GM19238 (cell line): ENCODE results near the gene RGL3.
A peak's percentile ranks its signal among the peaks of the same experiment; 100 is the strongest.
"Not testable (repeated sequence)": the region's sequence is repeated elsewhere in the genome, so short reads cannot be mapped to it uniquely, and the experiment has no call there.

Experiments used
- DNase-seq: peaks from one replicate; pipeline ENCODE4 v3.0.0; 2011; ENCODE audit warnings: low spot score; ENCODE audit not compliant: insufficient read length

Gene RGL3

DNA sequence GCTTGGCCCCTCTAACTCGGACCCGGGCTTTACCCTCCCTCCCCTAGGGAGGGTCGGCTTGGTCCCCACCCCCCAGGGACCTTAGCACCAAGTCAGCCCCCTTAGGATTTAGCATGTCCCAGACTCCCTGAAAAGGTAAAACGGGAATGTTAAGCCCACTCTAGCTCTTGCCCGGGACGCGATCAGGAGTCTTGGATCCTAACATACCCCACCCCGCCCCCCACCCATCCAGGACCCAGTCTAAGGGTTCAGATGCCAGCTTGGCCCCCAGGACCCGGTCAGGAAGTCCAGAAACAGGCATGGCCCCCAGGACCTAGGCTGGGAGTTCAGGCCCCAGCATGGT is 35.4 kb downstream of the RGL3 start:
- no peak for DNase-seq

DNA sequence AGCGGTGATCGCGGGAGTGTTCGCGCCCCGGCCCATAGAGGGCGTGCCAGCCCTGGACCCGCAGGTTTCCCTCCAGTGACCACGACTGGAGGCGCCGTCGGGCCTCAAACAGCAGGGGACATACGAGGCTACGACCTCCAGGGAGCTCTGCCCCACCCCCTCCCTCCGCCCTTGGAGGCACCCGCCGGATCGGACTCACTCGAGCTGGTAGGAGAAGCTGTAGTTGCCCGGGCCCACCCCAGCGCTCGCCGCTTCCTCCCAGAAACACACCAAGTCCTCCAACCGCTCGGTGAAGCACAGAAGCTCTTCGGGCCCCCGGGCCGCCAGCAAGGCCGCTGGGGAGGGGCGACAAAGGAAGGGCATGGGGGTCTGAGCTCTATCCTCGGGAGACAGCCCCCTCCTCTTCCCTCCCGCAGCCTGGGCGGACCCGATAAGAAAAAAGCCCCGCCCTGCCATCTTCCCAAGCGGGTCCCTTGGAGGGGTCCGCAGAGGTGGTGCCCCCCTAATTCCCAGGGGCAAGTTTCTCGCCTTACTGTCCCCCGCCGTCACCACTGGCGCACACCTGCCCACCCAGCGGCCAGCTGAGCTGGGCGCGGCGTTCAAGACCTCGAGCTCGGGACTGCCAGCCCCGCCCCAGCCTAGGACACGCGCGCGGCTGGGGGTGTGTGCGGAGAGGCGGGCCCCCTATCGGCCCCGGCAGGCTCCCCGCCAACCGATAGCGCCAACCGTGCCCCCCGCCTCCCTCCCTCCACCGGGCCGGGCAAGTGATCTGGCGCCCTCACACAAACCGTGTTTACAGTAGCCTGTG is 36.0 kb downstream of the RGL3 start:
- no peak for DNase-seq

GRCh38 chr19:11380653-11381537 is 38.2 kb downstream of the RGL3 start:
- DNase-seq: peak; percentile 97

- no peak for DNase-seq
Measured at GRCh38 chr19:11379857-11380350, 39.2 kb downstream of the RGL3 start.

- not testable (repeated sequence) for DNase-seq
Measured at GRCh38 chr19:11379269-11379845, 39.8 kb downstream of the RGL3 start.

GRCh38 chr19:11378319-11379189 is 40.6 kb downstream of the RGL3 start:
- DNase-seq: no peak

DNA sequence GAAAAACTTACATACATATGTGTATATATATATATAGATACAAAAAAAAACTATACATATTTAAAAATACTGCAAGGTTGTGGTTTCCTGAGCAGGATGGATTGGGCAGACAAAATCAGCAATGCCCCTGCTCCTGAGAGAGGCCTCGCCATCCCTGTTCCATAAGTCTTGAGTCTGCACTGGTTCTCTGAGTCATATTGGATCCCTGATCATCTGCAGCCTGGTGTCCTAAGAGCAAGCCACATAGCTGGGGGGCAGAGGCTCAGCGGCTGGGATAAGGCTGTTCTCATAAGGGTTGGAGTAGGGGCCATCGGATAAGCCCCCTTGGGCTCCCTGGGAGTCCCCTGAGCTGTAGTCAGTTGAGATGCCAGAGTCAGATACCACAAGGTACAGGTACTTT is 41.4 kb downstream of the RGL3 start:
- no peak for DNase-seq

- DNase-seq: no peak
Measured at GRCh38 chr19:11377237-11377636, 41.9 kb downstream of the RGL3 start.

DNA sequence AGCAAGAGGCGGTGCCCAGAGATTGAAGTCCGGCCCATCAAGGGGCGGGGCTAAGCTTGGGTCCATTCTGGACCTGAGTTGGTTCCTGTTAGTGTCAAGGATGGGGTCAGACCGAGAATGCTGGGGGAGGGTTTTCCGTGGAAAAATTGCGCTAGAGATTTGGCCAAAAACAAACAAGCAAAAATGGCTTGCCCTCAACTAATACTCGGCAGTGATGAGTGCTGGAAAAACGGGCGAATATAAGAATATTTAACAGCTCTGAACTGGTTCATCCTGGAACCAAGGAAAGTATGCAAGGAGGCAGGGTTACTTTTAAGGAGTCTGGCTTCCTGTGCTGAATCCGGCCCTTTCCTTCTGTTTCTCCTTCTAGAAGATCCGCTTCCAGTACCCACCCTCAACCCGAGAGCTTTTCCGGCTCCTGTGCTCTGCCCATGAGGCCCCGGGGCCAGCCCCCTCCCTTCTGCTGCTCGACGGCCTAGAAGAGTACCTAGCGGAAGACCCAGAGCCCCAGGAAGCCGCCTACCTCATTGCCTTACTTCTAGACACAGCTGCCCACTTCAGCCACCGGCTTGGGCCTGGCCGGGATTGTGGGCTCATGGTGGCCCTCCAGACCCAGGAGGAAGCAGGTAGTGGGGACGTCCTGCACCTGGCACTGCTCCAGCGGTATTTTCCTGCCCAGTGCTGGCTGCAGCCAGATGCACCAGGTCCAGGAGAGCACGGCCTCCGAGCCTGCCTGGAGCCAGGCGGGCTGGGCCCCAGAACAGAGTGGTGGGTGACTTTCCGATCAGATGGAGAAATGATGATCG is 43.8 kb downstream of the RGL3 start:
- no peak for DNase-seq

- peak; percentile 97 for DNase-seq
Measured at GRCh38 chr19:11374433-11375142, 44.5 kb downstream of the RGL3 start, which contains the start of gene SWSAP1. SWSAP1 (plus strand) TSS chr19:11374666; CDS start chr19:11374681, 15 bp downstream.

- DNase-seq: no peak
Measured at GRCh38 chr19:11373885-11374432, 45.2 kb downstream of the RGL3 start.

DNA sequence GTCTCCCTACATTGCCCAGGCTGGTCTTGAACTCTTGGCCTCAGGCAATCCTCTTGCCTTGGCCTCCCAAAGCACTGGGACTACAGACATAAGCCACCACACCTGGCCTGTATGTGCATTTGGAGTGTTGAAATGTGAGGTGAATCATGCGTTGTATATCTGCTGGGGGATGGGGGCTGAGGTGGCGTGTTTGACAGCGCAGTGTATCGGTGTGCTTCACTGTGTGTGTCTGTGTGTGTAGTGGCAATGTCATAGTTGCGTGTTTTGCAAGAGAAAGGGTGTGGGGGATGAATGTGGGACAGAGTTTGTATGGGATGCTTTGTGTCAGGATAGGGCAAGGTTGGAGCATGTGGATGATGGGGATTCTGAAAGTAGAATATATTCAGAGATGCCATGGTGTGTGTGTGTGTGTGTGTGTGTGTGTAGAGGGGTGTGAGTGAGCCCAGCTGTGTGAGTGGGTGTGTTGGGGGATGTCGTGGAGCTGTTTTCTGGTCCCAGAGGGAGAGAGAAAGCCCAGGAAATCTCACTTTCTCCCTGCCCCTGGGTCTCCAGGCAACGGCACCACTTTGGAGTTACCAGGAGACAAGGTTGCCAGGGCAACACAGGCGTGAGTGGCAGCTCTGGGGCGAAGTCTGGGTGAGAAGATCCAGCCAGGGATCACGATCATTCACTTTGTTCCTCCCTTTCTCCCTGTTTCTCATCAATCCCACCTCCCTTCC is 45.8 kb downstream of the RGL3 start:
- DNase-seq: no peak

GRCh38 chr19:11370744-11371143 is 48.4 kb downstream of the RGL3 start:
- DNase-seq: no peak

- DNase-seq: no peak
Measured at GRCh38 chr19:11367528-11367927, 51.6 kb downstream of the RGL3 start.

DNA sequence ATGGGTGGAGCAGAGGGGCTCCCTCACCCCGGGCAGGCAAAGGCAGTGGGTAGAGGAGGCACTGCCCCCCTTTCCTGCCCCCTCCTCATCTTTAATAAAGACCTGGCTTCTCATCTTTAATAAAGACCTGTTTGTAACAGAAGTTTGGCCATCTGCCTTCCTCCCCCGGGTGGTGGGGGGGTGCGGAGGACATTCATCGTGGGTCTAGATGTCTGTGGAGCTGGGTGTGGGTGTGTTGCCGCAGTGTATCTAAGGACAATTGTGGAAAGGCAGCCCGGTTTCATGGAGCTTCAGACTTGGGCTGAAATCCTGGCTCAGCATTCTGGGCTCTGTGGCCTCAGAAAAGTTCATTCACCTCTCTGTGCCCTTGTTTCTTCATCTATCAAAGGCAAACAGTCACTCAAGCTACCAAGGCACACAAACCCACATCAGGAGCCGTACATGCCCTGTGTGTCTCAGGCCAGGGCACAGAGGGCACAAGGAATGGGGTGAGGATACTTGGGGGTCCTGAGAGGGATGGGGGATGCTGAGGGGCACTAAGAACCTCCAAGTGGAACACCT is 53.5 kb downstream of the RGL3 start:
- no peak for DNase-seq

- DNase-seq: no peak
Measured at GRCh38 chr19:11364935-11365334, 54.2 kb downstream of the RGL3 start.

GRCh38 chr19:11364296-11364904 is 54.7 kb downstream of the RGL3 start:
- DNase-seq: no peak

DNA sequence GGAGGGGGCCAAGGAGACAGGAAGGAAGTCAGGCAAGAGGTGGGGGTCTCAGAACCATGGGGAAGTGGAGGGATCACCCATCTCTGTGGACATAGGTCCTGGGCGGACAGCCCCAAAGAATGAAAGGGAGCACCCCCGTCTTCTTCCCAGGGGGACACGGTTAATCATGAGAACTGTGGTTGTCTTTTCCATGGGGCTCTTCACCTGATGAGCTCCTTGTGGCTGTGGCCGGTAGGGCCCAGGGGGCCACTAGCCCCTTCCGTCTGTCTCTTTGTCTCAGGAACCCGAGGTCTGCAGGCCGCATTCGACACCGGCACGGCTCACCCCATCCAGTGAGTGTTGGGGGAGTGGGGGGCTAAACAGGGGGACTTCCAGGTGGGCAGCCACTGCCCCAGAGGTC is 55.2 kb downstream of the RGL3 start:
- no peak for DNase-seq
